NCI-H748 (cell line): ENCODE measurements around the gene GAL3ST3.
A peak's percentile ranks its signal among the peaks of the same experiment; 100 is the strongest.
"Not testable (repeated sequence)": the region's sequence is repeated elsewhere in the genome, so short reads cannot be mapped to it uniquely, and the experiment has no call there.

Experiments
- DNase-seq: peaks from one replicate; lab custom pipeline; 2025; ENCODE audit not compliant: unreplicated experiment; lab: John Stamatoyannopoulos, UW

GAL3ST3 gene

DNA sequence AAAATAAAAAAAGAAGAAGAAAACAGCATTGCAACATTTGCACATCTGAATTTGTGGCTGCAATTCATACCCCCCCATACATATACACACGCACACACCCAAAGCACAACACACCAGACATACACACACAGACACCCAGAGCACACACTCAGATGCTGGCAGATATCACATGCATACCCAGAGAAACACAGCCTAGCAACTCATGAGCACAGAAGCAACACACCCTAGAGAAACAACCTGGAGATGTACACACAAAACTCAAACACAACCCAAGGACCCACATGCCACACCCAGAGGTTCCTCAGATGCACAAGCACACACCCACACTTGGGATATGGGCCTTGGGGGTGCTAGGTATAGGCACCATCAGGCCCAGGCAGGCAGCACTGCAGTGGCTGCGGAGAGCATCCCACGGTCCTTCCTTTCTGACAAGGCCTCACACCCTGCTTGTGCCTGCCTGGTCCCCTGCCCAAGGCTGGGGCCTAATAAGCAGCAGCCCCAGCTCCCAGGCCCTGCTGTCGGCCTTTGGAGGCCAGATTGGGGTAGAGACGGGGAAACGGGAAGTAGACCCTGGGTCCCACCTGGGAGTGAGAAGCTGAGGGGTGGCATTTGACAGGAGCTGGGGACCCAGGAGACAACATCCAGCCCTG lies 34.0 kb downstream of the GAL3ST3 start:
- no peak for DNase-seq

DNA sequence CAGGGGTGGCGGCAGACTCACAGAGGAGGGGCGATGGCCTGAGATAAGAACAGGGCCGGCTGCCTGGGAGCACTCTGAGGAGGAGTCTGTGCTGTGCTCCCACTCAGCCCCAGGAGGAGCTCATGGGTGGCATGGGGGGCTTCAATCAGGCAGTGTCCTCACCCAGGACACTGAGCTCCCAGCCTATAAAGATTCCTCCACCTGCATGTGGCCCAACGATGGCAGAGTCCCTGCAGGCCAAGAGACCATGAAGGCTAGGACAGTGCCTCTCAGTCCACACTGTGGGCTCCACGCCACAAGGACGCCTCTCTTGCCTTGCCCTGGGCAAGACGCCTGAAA lies 35.2 kb downstream of the GAL3ST3 start:
- DNase-seq = no peak

DNA sequence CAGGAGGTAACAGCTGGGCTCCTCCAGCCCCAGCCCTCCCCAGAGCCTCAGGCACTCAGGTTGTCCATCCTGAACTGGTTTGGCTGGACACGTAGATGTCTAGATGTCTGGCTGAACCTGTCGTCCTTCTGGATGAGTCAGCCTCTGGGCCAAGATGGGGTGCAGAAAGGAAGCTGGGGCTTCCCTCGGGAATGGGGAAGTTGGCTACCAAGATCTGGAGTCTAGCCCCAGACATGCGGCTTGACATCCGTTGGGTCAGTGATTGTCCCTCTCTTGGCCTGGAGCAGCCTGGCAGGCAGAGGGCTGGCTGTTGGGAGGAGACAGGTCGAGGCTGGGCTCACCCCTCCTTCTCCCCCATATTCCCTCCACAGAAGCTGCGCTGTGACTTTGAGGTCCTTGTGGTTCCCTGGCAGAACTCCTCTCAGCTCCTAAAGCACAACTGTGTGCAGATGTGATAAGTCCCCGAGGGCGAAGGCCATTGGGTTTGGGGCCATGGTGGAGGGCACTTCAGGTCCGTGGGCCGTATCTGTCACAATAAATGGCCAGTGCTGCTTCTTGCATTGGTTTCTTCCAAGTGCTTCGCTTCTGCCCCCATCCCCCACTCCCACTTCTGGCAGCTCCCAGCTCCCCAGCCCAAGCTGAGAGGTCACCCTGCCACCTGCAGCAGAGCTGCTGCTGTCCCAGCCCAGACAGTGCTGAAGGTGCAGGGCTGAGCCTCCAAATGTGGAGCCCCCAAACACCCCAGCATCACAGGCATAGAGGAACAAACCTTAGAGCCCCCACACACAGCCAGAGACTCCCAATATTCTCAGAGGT lies 35.8 kb downstream of the GAL3ST3 start:
- no peak for DNase-seq

DNA sequence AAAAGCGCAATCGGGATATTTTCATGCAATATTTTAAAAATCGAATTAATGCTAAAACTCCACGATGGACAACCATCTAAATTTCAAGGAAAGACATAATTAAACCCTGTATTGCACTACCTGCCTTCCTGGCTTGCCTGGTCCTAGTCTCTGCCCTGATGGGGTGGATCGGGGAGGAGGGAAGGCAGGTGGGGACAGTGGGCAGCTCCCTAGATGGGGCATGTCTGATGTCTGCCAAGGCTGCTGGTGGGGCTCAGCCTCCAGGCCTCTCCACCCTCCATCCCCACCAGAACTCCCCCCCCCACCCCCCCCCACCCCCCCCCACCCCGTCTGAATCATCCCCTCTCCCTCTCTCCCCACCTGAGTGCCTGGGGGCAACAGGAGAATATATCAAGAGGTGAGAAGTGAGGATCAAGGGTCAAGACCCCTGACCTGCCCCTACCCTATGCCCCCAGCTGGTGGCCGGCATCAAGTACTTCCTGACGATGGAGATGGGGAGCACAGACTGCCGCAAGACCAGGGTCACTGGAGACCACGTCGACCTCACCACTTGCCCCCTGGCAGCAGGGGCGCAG lies 36.5 kb downstream of the GAL3ST3 start:
- no peak for DNase-seq

DNA sequence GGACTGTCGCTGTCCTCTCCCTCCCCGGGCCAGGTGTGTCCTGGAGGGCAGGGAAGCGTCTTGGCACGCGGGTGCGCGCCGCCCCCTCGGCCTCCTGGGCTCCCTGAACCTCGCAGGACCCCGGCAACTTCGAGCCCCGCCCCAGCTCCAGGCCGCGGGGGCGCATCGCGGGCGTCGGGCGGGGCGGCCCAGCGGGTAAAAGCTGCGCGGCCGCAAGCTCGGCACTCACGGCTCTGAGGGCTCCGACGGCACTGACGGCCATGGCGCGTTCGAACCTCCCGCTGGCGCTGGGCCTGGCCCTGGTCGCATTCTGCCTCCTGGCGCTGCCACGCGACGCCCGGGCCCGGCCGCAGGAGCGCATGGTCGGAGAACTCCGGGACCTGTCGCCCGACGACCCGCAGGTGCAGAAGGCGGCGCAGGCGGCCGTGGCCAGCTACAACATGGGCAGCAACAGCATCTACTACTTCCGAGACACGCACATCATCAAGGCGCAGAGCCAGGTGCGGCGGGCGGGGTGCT lies 37.1 kb downstream of the GAL3ST3 start, which contains the start of gene CST6:
TSS of gene CST6 (plus strand) at position 224 of the 519 bp plus-strand sequence. CDS start at position 261, 37 bp downstream.
- peak; percentile 16 for DNase-seq

DNA sequence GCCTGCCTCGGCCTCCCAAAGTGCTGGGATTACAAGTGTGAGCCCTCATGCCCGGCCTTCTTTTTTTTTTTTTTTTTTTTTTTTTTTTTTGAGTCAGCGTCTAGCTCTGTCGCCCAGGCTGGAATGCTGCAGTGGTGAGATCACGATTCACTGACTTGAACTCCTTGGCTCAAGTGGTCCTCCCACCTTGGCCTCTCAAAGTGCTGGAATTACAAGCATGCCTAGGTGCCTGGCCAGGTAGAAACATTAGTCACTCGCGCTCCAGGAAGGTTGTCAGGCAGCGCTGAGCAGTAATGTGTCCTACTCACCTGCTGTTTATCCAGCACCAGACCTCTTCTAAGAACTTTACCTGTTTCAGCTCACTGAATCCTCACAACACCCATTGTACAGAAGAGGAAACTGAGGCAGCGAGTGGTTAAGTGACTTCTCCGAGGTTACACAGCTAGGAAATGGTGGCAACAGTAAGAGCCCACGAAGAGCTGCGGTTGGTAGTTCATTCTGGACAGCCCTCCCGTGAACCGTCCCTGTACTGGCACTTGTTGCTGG lies 37.6 kb downstream of the GAL3ST3 start:
- no peak for DNase-seq

DNA sequence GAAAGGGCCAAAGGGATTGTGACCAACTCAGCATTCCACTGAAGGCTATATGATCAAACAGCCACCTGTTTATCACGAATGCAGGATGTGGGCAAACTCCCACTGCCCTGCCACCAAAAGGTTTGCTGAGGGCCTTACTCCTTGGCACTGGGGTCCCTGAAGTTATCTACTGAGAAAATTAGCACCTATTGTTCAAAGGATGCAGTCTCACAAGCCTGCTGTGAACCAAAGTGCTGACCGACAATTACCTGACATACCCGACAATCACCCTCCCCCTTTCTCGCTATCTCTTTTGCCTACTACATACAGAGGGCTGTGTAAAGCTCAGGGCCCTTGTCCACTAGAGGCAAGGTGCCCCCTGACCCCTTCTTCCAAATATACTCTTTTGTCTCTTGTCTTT lies 38.9 kb downstream of the GAL3ST3 start:
- not testable (repeated sequence) for DNase-seq

DNA sequence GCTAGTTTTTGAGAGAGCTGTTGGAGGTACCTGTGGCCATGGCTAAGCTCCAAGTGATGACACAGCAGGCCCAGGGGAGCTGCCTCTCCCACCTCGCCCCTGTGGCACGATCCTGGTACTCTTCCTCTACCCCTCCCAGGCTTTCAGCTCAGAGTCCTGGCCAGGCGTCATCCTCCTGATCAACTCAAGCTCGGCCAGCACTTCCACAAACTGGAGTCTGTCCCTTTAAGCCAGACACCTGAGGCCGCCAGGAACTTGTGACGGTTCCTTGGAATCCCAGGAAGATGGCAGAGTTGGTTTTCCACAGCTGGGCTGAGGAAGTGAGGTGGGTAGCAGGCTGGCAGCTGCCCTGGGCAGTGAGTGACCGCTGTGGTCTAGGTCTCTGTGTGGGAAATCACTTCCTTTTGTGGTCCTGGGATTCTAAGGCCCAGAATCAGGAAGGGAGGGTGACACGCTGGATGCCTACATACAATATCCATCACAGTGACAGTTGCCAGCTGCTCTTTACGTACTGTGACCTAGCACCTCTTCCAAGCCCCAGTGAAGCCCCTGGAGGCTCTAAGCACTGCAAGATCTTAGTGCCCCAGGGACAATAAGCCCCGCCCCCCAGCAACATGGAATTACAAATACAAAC lies 40.4 kb downstream of the GAL3ST3 start:
- no peak for DNase-seq

DNA sequence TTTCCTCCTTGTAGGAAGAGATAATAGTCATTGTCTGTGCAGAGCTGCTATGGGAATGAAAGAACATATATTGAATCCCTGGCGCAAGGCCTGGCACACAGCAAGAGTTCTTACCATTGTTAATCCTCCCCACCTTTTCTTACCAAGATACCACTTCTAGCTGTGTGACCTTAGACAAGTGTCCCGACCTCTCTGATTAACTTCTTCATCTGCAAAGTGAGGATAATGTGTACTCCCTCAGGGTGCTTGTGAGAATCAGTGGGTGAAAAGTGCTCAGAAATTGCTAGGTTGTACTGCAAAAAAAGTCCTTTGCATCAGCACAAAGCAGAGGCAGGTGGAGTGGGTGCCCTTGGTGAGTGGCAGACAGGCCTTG lies 40.9 kb downstream of the GAL3ST3 start:
- DNase-seq = no peak

DNA sequence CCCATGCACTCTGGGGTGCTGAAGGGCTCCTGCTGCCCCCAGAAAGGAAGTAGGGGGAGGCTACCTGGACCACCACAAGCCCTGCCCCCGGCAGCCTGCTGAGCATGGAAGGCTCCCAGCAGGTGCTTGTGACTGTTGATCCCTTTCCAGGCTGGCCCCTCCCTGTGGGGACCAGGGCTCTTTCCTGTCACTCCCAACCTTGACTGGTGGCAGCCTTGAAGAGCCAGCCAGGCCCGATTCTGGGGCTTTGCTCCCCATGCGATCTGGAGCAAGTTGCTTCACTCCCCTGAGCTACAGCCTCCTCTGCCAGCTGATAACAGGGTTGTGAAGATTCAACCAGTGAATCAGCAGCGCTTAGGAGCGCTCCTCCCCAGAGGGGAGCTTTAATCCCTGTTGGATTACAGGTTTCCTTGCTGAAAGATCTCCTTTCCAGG lies 41.7 kb downstream of the GAL3ST3 start:
- DNase-seq = no peak

DNA sequence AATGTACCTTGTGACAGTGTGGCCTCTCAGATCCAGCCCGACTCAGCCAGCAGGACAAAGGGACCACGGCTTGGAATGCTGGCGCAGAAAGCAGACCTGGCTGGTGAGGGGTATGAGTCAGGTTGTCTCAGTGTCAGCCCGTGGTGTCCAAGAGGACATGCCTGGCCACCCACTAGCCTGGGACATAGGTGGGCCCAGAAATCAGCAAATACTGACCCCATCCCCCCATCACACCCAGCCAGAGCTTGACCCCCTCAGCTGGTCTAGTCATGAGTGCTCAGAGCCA lies 42.1 kb downstream of the GAL3ST3 start:
- no peak for DNase-seq

DNA sequence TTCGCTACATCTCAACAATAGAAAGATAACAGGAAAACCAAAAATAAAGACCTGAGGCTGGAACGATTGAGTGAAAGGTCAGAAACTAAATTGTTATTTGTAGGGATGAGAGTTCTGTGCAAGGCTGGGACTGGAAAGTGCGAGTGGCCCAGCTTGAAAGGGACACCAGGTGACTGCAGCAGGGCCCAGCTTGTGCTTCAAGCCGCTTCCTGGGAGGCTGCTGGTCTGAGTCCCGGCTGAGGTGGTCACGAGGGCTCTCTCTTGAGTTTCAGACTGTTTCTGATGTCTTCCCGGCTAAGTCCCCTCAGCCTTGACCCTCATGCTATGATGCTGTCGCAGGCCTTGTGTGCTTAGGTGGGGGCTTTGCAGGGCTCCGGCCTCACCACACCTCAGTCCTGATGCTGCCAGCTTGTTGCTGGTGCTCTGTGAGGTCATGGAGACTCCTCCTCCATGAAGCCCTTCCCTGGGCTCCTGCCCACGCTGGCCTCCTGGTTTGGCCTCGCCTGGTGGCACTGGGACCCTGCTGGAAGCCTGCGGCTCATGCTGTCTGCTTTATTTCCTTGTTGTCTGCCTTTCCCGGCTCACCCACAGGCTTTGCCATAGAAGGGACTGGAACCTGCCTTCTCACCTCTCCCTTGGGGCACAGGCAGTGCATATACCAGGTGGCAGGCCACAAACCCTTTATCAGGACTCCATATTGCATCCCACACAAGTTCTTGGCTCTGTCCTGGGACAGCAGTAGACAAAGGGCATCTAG lies 42.6 kb downstream of the GAL3ST3 start:
- DNase-seq = no peak

DNA sequence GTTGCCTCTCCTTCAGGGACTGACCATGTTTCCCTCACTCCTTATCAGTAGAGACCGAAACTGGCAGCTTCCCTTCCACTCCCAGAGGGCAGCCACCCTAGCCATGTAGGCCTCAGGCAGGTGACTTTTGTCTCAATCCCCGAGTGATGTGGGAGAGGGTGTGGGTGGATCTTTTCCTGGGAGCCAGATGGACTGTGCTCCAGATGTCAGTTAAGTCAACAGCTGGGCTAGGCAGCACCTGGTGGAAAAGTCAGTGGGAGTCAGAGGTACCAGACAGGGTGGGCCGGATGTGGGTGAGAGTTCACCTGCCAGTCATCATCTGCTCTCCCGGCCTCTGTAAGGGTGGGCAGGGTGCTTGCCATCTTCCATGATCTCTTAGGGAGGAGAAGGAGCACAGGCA lies 44.8 kb downstream of the GAL3ST3 start:
- DNase-seq = no peak

DNA sequence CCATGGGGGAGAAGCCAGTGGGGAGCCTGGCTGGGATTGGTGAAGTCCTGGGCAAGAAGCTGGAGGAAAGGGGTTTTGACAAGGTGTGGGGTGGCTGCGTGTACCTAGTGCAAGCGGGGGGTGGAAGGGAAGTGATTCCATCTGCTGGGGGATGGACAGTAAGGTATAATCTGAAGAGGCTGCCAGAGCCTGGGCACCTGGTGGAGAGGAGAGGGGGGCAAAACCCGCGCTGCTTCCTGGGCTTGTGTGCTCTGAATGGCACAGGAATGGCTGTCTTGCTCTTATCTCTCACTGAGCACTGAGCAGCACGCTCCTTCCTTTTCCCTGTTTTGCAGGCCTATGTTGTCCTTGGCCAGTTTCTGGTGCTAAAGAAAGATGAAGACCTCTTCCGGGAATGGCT lies 45.7 kb downstream of the GAL3ST3 start:
- DNase-seq = no peak

DNA sequence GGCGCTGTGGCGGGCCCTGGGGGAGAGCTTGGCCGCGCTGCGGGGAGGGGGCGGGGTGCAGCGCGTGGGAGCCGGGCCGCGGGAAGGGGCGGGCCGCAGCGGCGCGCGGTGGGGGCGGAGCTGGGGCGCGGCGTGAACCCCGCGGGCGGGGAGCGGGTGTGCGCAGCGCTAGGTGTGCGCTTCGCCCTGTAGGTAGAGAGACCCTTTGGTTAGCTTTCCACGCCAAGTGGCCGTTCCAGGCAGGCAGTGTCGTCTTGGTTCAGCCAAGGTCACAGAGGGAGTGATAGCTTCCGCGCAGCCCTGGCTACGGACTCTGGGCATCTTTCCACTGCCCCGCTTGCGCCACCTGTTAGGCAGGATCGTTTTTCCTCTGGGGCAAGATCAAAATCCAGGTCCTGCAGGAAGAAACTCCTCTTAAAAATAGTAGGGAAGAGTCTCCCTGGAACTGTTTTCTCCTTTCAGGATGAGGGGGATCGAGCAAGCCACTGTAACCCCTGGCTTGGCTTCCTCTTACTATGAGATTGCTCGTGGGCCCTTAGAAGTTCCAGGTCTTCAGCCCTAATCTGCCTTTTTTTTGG lies 46.2 kb downstream of the GAL3ST3 start:
- DNase-seq = peak; percentile 71

DNA sequence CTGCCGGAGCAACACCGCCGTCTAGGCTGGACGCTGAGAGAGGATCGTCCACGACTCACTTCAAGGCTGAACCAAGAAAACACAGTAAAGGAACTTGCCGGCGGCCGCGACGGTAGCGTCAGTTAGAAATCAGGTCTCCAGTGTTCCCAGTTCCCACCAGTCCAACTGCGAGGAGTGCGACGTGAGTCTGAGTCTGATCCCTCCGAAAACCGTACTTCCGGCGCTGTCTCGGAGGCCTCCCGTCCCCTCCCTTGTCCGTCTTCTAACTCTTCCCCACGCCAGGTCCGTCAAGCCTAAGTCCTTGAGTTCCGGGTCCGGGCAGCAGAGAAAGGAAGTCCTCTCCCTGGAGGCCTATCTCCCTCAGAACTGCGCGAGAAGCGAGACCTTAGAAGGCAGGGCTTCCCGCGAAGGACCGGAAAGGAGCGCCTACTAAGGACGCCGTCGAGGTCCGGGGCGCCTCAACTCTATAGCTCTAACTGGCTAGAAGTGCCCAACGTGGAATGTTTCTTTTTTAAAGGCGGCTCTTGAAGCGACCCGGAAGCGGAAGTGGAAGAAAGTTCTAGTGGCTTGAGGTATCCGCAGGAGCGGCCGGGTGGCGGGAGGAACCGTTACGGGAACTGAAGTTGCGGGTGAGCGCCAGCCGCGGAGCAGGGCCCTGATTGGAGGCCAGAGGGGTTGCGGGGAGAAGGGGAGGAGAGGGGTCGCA lies 46.9 kb downstream of the GAL3ST3 start, which contains the start of the genes BANF1 and EIF1AD:
TSS of gene BANF1 (plus strand) at position 562 of the 706 bp plus-strand sequence. CDS start 748 bp downstream, outside the sequence.
TSS of gene EIF1AD (minus strand) at position 216 of the 706 bp plus-strand sequence. CDS start 1,768 bp downstream, outside the sequence.
- DNase-seq = peak; percentile 99

DNA sequence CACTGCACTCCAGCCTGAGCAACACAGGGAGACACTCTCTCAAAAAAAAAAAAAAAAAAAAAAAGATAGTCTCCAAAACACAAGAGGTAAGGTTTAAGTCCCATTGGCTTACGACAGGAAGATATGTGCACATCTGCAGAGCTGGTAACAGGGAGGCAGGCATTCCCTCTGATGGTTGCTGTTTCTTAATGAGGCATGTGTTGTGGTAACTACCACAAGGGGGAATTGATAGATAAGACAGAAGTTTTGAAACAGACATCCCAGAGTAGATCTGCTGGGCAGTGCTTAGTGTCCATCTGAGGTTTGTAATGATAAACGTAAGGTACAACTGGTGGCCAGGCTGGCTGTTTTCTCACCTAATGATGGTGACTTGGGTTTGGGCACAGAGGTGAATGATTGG lies 51.7 kb downstream of the GAL3ST3 start:
- no peak for DNase-seq

DNA sequence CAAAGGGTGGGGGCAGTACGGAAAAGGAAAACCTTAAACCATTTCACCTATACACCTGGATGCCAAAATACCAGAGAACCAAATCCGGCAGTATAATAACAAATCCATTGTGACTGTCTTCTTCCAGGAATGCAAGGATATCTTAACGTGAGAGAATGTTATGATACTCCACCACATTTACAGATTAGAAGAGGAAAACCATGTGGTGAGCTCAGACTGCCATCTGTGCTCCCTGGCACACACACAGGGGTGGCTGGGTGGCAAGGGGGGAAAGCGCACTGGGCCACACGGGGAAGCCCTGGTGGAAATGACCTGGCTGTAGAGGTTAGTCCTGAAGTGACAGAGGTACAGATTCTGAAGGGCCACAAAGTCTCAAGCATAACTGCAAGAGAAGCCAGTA lies 56.9 kb downstream of the GAL3ST3 start:
- DNase-seq = no peak
